Keratinocyte (primary cell): Measurements from ENCODE around the gene RAB11FIP4. TPM values are rescaled to one million over a fixed set of nuclear protein-coding genes. Genes with fewer than 3 reads are reported as not detected.

Source experiments
- DNase-seq: peaks from one replicate; pipeline ENCODE4 v3.0.0-alpha.2; 2011; ENCODE audit warnings: low read depth, missing footprints, low spot score
- FAIRE-seq: peaks from 2 replicates; lab custom pipeline; 2011; peaks lifted over from hg19 to GRCh38; lab: Jason Lieb, UNC
- H2AFZ ChIP-seq: 2 replicates; pipeline ENCODE4 v1.6.0; 2012; ENCODE audit warnings: low read length, control low read depth, inconsistent platforms; ENCODE audit not compliant: control insufficient read depth
- H3K27ac ChIP-seq: 2 replicates; pipeline ENCODE4 v1.5.1; 2011; ENCODE audit warnings: low read length; ENCODE audit not compliant: control insufficient read depth, insufficient read depth
- H3K27me3 ChIP-seq: 3 replicates; pipeline ENCODE4 v1.6.0; 2011; ENCODE audit warnings: low read length; ENCODE audit not compliant: control insufficient read depth, insufficient read depth; ENCODE audit errors: extremely low read depth
- H3K36me3 ChIP-seq, 2 experiments: 2 replicates in 1 of 2; 3 replicates in 1 of 2; pipeline ENCODE4 v1.5.1; 2011; ENCODE audit warnings: low read length in 2 of 2, mild to moderate bottlenecking in 1 of 2; ENCODE audit not compliant: control insufficient read depth in 2 of 2, insufficient read depth in 2 of 2; ENCODE audit errors: extremely low read depth in 1 of 2
- H3K4me1 ChIP-seq: 3 replicates; pipeline ENCODE4 v1.5.1; 2011; ENCODE audit warnings: low read length; ENCODE audit not compliant: control insufficient read depth, insufficient read depth; ENCODE audit errors: extremely low read depth
- H3K4me2 ChIP-seq: 3 replicates; pipeline ENCODE4 v1.6.0; 2011; ENCODE audit warnings: low read depth, low read length; ENCODE audit not compliant: control insufficient read depth, insufficient read depth; ENCODE audit errors: extremely low read depth
- H3K4me3 ChIP-seq, 3 experiments: fragments of 200-600 bp in 1 of 3; sonication (generic) in 1 of 3; 2 replicates in 2 of 3; 3 replicates in 1 of 3; pipeline ENCODE4 v1.5.1; 2011 to 2016; ENCODE audit warnings: low read length in 3 of 3, mild to moderate bottlenecking in 3 of 3, control low read depth in 2 of 3, inconsistent platforms in 1 of 3, low read depth in 1 of 3, mixed read lengths in 1 of 3, mixed run types in 1 of 3, moderate library complexity in 1 of 3; ENCODE audit not compliant: control insufficient read depth in 2 of 3, insufficient read depth in 2 of 3; ENCODE audit errors: extremely low read depth in 1 of 3
- H3K79me2 ChIP-seq: 2 replicates; pipeline ENCODE4 v1.6.0; 2012; ENCODE audit warnings: low read length; ENCODE audit not compliant: control insufficient read depth, insufficient read depth
- H3K9ac ChIP-seq: 3 replicates; pipeline ENCODE4 v1.6.0; 2011; ENCODE audit warnings: low read length; ENCODE audit not compliant: control insufficient read depth, insufficient read depth; ENCODE audit errors: extremely low read depth
- H3K9me1 ChIP-seq: 3 replicates; pipeline ENCODE4 v1.6.0; 2011; ENCODE audit warnings: low read length; ENCODE audit not compliant: control insufficient read depth, insufficient read depth; ENCODE audit errors: extremely low read depth
- H3K9me3 ChIP-seq: 2 replicates; pipeline ENCODE4 v1.5.1; 2012; ENCODE audit warnings: low read depth, low read length; ENCODE audit not compliant: control insufficient read depth
- H4K20me1 ChIP-seq: 3 replicates; pipeline ENCODE4 v1.6.0; 2011; ENCODE audit warnings: low read length; ENCODE audit not compliant: control insufficient read depth, insufficient read depth; ENCODE audit errors: extremely low read depth
- EZH2 ChIP-seq: IDR thresholded peaks from one replicate; pipeline ENCODE4 v1.6.1; 2012; ENCODE audit warnings: inconsistent platforms, mild to moderate bottlenecking, low read length, moderate library complexity
- dilution Hi-C: fragments of 300-500 bp; cut with MboI; formaldehyde crosslinking; loops from one replicate; pipeline ENCODE4 v1.7.0; 2020; ENCODE audit warnings: low sequenced_read_pairs; ENCODE audit not compliant: extremely low pct_ligation_motif_present
- polyA plus RNA-seq, 5 experiments: library from polyadenylated mRNA; depleted of rRNA in 3 of 5; stranded (reverse) in 3 of 5; stranded (forward) in 1 of 5; unstranded in 1 of 5; fragments of >200 nt; gene quantifications; 1 replicate in 1 of 5; 2 replicates in 3 of 5; 3 replicates in 1 of 5; pipeline versions ENCODE4 v1.2.1 to v1.2.3, GENCODE V29; 2011 to 2012; ENCODE audit warnings: missing spikeins in 2 of 5, low read depth in 1 of 5, low replicate concordance in 1 of 5
- TF ChIP-seq, protein P1 (sequence below), 3 experiments: IDR thresholded peaks in 1 of 3; conservative IDR thresholded peaks in 1 of 3; optimal IDR thresholded peaks in 1 of 3; 2 replicates in 2 of 3; 3 replicates in 1 of 3; pipeline versions ENCODE3 to v1.5.1; 2011; ENCODE audit warnings: low read length in 3 of 3, mild to moderate bottlenecking in 3 of 3, moderate library complexity in 2 of 3, control low read depth in 1 of 3, inconsistent platforms in 1 of 3; ENCODE audit not compliant: insufficient read depth in 2 of 3; ENCODE audit errors: extremely low read depth in 1 of 3

RAB11FIP4 gene
- polyA plus RNA-seq, 1 donor (not counting 4 experiments of a cell fraction or from before 2014, with no cell fraction given): 9.1 TPM

DNA sequence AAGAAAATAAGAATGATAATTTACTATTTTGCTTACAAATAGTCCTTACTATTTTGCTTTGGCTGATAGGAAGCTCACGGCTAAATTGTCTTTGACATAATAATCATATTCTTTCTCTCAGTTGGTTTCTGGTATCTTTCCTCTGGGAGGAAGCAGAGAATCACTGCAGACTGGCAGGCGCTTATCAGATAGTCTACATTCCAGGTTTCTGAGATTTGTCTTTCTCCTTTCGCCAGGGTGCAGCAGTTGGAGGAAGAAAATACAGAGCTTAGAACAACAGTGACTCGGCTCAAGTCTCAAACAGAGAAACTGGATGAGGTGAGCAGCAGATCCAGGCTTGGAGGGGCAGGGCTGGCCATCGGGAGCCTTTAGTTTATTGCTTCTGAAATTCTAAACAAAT, 136.1 kb downstream of the RAB11FIP4 start:
- no peak overlapping the region for H3K27ac ChIP-seq
- no peak for DNase-seq
- no peak overlapping the region for H3K9ac ChIP-seq
- H3K36me3 ChIP-seq: peaks cover 6 to 28% of the 10 kb centered on the region in 2 experiments
- dilution Hi-C loops: no loop called here
- no peaks in the 10 kb centered on the region for H3K27me3 ChIP-seq
- H4K20me1 ChIP-seq: no peaks in the 10 kb centered on the region
- H3K9me1 ChIP-seq: no peaks in the 10 kb centered on the region
- H3K4me1 ChIP-seq: peaks cover 5% of the 10 kb centered on the region
- no peak overlapping the region for H2AFZ ChIP-seq
- TF ChIP-seq EZH2: no peak
- TF ChIP-seq, protein P1, sequence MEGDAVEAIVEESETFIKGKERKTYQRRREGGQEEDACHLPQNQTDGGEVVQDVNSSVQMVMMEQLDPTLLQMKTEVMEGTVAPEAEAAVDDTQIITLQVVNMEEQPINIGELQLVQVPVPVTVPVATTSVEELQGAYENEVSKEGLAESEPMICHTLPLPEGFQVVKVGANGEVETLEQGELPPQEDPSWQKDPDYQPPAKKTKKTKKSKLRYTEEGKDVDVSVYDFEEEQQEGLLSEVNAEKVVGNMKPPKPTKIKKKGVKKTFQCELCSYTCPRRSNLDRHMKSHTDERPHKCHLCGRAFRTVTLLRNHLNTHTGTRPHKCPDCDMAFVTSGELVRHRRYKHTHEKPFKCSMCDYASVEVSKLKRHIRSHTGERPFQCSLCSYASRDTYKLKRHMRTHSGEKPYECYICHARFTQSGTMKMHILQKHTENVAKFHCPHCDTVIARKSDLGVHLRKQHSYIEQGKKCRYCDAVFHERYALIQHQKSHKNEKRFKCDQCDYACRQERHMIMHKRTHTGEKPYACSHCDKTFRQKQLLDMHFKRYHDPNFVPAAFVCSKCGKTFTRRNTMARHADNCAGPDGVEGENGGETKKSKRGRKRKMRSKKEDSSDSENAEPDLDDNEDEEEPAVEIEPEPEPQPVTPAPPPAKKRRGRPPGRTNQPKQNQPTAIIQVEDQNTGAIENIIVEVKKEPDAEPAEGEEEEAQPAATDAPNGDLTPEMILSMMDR (optimal IDR thresholded peaks at IDR 0.05 in 1 of 3, IDR thresholded peaks at IDR 0.05 in 1 of 3, conservative IDR thresholded peaks at IDR 0.05 in 1 of 3; ENCODE audit: extremely low read depth in 1 of 3, insufficient read depth in 2 of 3, low read length in 3 of 3): no peak
- H3K4me3 ChIP-seq: no peak overlapping the region
- no peaks in the 10 kb centered on the region for H3K79me2 ChIP-seq
- FAIRE-seq: no peak
- no peak overlapping the region for H3K4me2 ChIP-seq
- peaks cover 9% of the 10 kb centered on the region for H3K9me3 ChIP-seq

DNA sequence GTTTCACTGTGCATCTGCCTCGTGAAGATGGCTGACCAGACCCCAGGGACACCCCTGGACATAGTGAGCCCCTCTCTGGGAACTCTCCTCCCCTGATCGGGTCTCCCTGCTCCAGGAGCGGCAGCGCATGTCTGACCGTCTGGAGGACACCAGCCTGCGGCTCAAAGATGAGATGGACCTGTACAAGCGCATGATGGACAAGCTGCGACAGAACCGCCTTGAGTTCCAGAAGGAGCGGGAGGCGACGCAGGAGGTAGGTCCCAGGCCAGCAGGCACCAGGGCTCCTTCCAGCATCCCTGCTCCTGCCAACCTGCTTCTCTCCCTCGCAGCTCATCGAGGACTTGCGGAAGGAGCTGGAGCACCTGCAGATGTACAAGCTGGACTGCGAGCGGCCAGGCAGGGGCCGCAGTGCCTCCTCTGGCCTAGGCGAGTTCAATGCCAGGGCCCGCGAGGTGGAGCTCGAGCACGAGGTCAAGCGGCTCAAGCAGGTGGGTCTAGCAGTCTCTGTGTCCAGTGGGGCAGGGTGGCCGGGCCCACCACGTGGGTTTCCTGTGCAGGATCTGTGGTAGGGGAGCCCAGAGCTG, 136.9 kb downstream of the RAB11FIP4 start:
- Histone ChIP-seq H3K4me3 (no peak overlapping the region), H3K27me3 (no peaks in the 10 kb centered on the region), H3K9me3 (peaks cover 9% of the 10 kb centered on the region), H2AFZ (no peak overlapping the region), H4K20me1 (no peaks in the 10 kb centered on the region), H3K4me2 (no peak overlapping the region), H3K79me2 (no peaks in the 10 kb centered on the region), H3K9ac (no peak overlapping the region), H3K9me1 (no peaks in the 10 kb centered on the region), H3K27ac (no peak overlapping the region), H3K4me1 (peaks cover 10% of the 10 kb centered on the region), H3K36me3 (peaks cover 6 to 27% of the 10 kb centered on the region in 2 experiments)
- FAIRE-seq (no peak), DNase-seq (no peak)
- dilution Hi-C loops: no loop called here
- TF ChIP-seq EZH2: no peak
- TF ChIP-seq, protein P1 (optimal IDR thresholded peaks at IDR 0.05 in 1 of 3, IDR thresholded peaks at IDR 0.05 in 1 of 3, conservative IDR thresholded peaks at IDR 0.05 in 1 of 3; ENCODE audit: extremely low read depth in 1 of 3, insufficient read depth in 2 of 3, low read length in 3 of 3): no peak
